Vagina (tissue), 2 donors: ENCODE data around the gene KDM4B.

Experiments
- CTCF ChIP-seq, 3 experiments: fragments of 450-650 bp in 2 of 3; fragments of 200-600 bp in 1 of 3; sonication (generic) in 1 of 3; IDR thresholded peaks; one replicate each; pipeline ENCODE4 v1.5.1; 2017 to 2019; ENCODE audit warnings: antibody characterized with exemption in 3 of 3, mild to moderate bottlenecking in 2 of 3, moderate library complexity in 2 of 3
- POLR2A ChIP-seq, 2 donors: fragments of 450-650 bp; IDR thresholded peaks; one replicate each; pipeline ENCODE4 v1.6.1; 2017; ENCODE audit warnings: antibody characterized with exemption in 2 of 2, mild to moderate bottlenecking in 2 of 2, moderate library complexity in 2 of 2
- POLR2AphosphoS5 ChIP-seq, 2 donors: sonication (generic); formaldehyde crosslinking; IDR thresholded peaks; one replicate each; pipeline ENCODE4 v1.9.0; 2017; ENCODE audit warnings: antibody characterized with exemption in 2 of 2, mild to moderate bottlenecking in 2 of 2, low read depth in 1 of 2; ENCODE audit not compliant: insufficient read depth in 1 of 2

- TF ChIP-seq POLR2A (IDR thresholded peaks at IDR 0.05) (no peak), CTCF (IDR thresholded peaks at IDR 0.05) (no peak), POLR2AphosphoS5 (IDR thresholded peaks at IDR 0.05; ENCODE audit: insufficient read depth in 1 of 2, low read depth in 1 of 2) (peak in 1 of 2 donors; percentile 40)
Measured at GRCh38 chr19:5083547-5083965, 114.6 kb downstream of the KDM4B start.
